ENCODE data around the gene SLCO3A1.

SLCO3A1 gene

GRCh38 chr15:92041371-92041770 is 187.9 kb downstream of the SLCO3A1 start:
- no peaks in the 10 kb centered on the region for H3K36me3 ChIP-seq
- DNase-seq = no peak
- no peak overlapping the region for H3K4me3 ChIP-seq (ENCODE audit: low read depth, low read length)
- H3K27ac ChIP-seq = no peak overlapping the region
- no peak for TF ChIP-seq CTCF (IDR thresholded peaks at IDR 0.05; ENCODE audit: low read depth, low read length)
- H3K27me3 ChIP-seq (ENCODE audit: insufficient read depth, low read depth, severe bottlenecking) = peaks cover 40% of the 10 kb centered on the region
- H3K9me3 ChIP-seq (ENCODE audit: severe bottlenecking) = no peaks in the 10 kb centered on the region

DNA sequence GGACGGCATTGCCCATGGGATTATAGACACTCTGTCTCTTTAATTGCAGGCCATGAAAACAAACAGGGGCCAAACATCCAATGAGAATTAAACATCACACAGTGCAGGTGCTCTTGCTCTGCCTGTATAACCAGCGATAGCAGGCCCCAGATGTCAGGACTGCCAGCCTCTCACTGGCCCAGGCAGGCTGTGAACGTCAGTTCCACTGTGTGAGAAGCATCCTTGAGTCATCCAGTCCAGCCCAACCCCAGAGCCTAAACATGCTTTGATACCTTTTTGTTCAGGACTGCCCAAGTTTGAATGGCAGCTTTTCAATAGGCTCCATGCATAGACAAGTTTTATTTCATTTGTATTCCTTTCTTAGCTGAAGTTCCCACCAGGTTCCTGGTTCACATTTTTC is 189.8 kb downstream of the SLCO3A1 start:
- TF ChIP-seq CTCF (IDR thresholded peaks at IDR 0.05; ENCODE audit: low read depth, low read length) = no peak
- no peak for DNase-seq
- Histone ChIP-seq H3K36me3 (no peaks in the 10 kb centered on the region), H3K4me3 (ENCODE audit: low read depth, low read length) (no peak overlapping the region), H3K27ac (no peak overlapping the region), H3K9me3 (ENCODE audit: severe bottlenecking) (no peaks in the 10 kb centered on the region), H3K27me3 (ENCODE audit: insufficient read depth, low read depth, severe bottlenecking) (peaks cover 37% of the 10 kb centered on the region)

DNA sequence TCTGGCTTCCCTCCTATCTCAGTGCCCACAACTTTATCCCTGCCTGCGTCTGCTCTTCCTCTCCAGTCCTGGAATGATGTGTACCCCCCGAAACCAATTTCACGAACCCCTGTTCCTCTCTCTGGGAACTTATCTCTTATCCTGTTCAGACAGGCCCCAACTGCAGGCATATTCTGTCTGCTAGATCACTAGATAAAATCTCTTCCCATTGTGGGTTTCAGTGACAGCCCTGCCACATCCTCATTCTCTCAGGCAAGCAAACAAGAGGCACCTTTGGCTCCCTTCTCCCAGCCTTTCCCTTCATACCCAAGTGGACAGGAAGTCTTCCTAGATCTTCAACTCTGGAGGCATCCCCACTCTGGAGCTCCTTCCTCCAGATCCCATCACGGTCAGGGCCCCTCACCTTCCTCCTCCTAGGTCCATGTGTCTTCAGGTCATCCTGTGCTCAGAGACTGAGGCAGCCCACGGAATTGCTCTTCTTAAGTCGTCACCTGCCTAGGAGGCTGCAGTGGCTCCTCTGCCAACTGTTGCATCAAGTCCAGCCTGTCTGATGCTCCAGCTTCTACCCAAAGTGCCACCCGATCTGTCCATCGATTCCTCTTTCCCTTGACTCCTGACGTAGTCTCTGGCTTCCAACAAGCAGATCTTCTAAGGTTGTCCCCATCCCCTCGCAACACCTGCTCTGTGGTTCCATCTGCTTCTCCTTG is 190.8 kb downstream of the SLCO3A1 start:
- Histone ChIP-seq H3K9me3 (ENCODE audit: severe bottlenecking) (no peaks in the 10 kb centered on the region), H3K27me3 (ENCODE audit: insufficient read depth, low read depth, severe bottlenecking) (peaks cover 41% of the 10 kb centered on the region), H3K27ac (no peak overlapping the region), H3K4me3 (ENCODE audit: low read depth, low read length) (no peak overlapping the region), H3K36me3 (no peaks in the 10 kb centered on the region)
- DNase-seq = no peak
- TF ChIP-seq CTCF (IDR thresholded peaks at IDR 0.05; ENCODE audit: low read depth, low read length) = no peak

DNA sequence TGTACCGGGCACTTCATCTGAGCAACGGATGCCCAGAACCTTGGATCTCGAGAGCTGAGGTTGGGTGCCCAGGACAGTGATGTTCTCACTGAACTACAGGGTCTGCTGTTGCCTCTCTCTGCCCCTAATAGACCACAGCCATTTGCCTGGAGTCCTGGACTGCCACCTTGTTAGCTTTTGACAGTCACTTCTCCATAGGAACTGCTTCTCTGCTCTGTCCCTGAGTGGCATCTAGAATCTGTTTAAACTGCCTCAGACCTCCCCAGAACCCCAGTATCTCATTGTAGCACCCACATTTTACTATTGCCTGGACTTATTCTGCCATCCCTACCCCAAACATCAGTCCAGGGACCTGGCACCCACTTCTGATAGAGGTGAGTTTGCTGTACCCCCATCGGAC is 194.4 kb downstream of the SLCO3A1 start:
- Histone ChIP-seq H3K27me3 (ENCODE audit: insufficient read depth, low read depth, severe bottlenecking) (peaks cover 55% of the 10 kb centered on the region), H3K27ac (no peak overlapping the region), H3K36me3 (no peaks in the 10 kb centered on the region), H3K4me3 (ENCODE audit: low read depth, low read length) (no peak overlapping the region), H3K9me3 (ENCODE audit: severe bottlenecking) (no peaks in the 10 kb centered on the region)
- TF ChIP-seq CTCF (IDR thresholded peaks at IDR 0.05; ENCODE audit: low read depth, low read length) = no peak
- DNase-seq = no peak

DNA sequence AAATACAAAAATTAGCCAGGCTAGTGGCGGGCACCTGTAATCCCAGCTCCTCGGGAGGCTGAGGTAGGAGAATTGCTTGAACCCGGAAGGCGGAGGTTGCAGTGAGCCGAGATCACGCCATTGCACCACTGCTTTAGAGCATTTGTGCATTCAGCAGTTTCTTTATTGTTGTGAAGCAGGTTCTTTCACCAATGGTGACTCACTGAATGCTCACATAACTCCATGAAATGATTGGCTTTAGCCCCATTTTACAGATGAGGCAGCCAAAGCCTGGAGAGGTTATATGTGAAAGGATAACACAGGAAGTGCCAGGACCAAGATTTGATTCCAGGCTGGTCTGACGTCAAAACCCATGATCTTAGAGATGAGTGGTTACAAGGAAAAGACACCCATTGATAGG is 195.2 kb downstream of the SLCO3A1 start:
- Histone ChIP-seq H3K27ac (no peak overlapping the region), H3K27me3 (ENCODE audit: insufficient read depth, low read depth, severe bottlenecking) (peaks cover 60% of the 10 kb centered on the region), H3K36me3 (no peaks in the 10 kb centered on the region), H3K9me3 (ENCODE audit: severe bottlenecking) (no peaks in the 10 kb centered on the region), H3K4me3 (ENCODE audit: low read depth, low read length) (no peak overlapping the region)
- no peak for TF ChIP-seq CTCF (IDR thresholded peaks at IDR 0.05; ENCODE audit: low read depth, low read length)
- DNase-seq = no peak

All from WERI-Rb-1 (cell line).